Endodermal cell (in vitro differentiated cells): ENCODE results near the gene KIAA1614. TPM values are rescaled to one million over a fixed set of nuclear protein-coding genes. Genes with fewer than 3 reads are reported as not detected.

Experiments
- DNase-seq: peaks from one replicate; pipeline ENCODE4 v3.0.0-alpha.2; 2017
- H3K27ac ChIP-seq: 2 replicates; pipeline ENCODE4 v1.5.1; 2013; ENCODE audit warnings: mild to moderate bottlenecking, low read depth, low read length, moderate library complexity
- H3K27me3 ChIP-seq: 2 replicates; pipeline ENCODE4 v1.6.1; 2013; ENCODE audit warnings: mild to moderate bottlenecking, low read length, moderate library complexity; ENCODE audit not compliant: insufficient read depth, control insufficient read depth, poor library complexity, severe bottlenecking
- H3K36me3 ChIP-seq: 2 replicates; pipeline ENCODE4 v1.7.0; 2013; ENCODE audit warnings: mild to moderate bottlenecking, low read length, moderate library complexity; ENCODE audit not compliant: control insufficient read depth, insufficient read depth
- H3K4me1 ChIP-seq: one replicate; pipeline ENCODE4 v1.7.0; 2013; ENCODE audit warnings: low read length; ENCODE audit not compliant: control insufficient read depth, insufficient read depth
- H3K4me3 ChIP-seq: 2 replicates; pipeline ENCODE4 v1.5.1; 2013; ENCODE audit warnings: mild to moderate bottlenecking, low read length, moderate library complexity
- H3K9ac ChIP-seq: 2 replicates; pipeline ENCODE4 v1.6.1; 2013; ENCODE audit warnings: mild to moderate bottlenecking, low read length, moderate library complexity; ENCODE audit not compliant: poor library complexity, severe bottlenecking; ENCODE audit errors: extremely low read depth
- H3K9me3 ChIP-seq: 2 replicates; pipeline ENCODE4 v1.6.1; 2013; ENCODE audit warnings: mild to moderate bottlenecking, low read length, moderate library complexity; ENCODE audit not compliant: control insufficient read depth
- H3K27ac Mint-ChIP-seq: 2 replicates; pipeline ENCODE4 v1.8.0; 2020; ENCODE audit warnings: mixed read lengths
- H3K27me3 Mint-ChIP-seq: 2 replicates; pipeline ENCODE4 v1.8.0; 2021; ENCODE audit warnings: mild to moderate bottlenecking, mixed read lengths; ENCODE audit not compliant: insufficient read depth
- H3K36me3 Mint-ChIP-seq: 2 replicates; pipeline ENCODE4 v1.8.0; 2020; ENCODE audit warnings: low read depth, mixed read lengths
- H3K4me1 Mint-ChIP-seq: 2 replicates; pipeline ENCODE4 v1.8.0; 2020; ENCODE audit warnings: mixed read lengths
- H3K4me3 Mint-ChIP-seq: 2 replicates; pipeline ENCODE4 v1.8.0; 2020; ENCODE audit warnings: mild to moderate bottlenecking, moderate library complexity, mixed read lengths
- H3K9me3 Mint-ChIP-seq: 2 replicates; pipeline ENCODE4 v1.8.0; 2020; ENCODE audit warnings: mild to moderate bottlenecking, mixed read lengths
- CTCF ChIP-seq: fragments of 200-600 bp; sonication (generic); conservative IDR thresholded peaks from 2 replicates; pipeline ENCODE4 v1.5.0; 2021; ENCODE audit warnings: antibody characterized with exemption, mild to moderate bottlenecking
- WGBS, 2 experiments: methylation state at CpG; one replicate each; pipeline versions ENCODE4 v1.1.5 to v1.1.7; 2013; ENCODE audit warnings: missing lambda C conversion rate in 2 of 2, mixed read lengths in 1 of 2; ENCODE audit not compliant: insufficient coverage in 1 of 2, insufficient read length in 1 of 2; 5-methylcytosine and 5-hydroxymethylcytosine counted together
- total RNA-seq, 2 donors: library from RNA; stranded (reverse); fragmentation: NEBNext Ultra II Directional in 1 of 2; extraction: Animal tissue kit (Norgen Biotek cat#: 25700) in 1 of 2; gene quantifications; 2 replicates in 1 of 2; 3 replicates in 1 of 2; pipeline ENCODE4 v1.2.1, GENCODE V29; 2021

Gene KIAA1614
- total RNA-seq, 2 donors from 2014 or later = 3.3 to 5.8 TPM

- Histone ChIP-seq H3K4me1 (peaks cover 42% of the 10 kb centered on the region), H3K9ac (no peak overlapping the region), H3K27ac (peak overlapping the region; percentile 92), H3K9me3 (no peaks in the 10 kb centered on the region), H3K4me3 (no peak overlapping the region), H3K36me3 (no peaks in the 10 kb centered on the region), H3K27me3 (no peaks in the 10 kb centered on the region)
- H3K27ac Mint-ChIP-seq = peak overlapping the region; percentile 16
- no peak for DNase-seq
- 89 to 94% methylated on average over 14 to 17 of the region's 17 CpGs for WGBS, 2 experiments
- H3K4me1 Mint-ChIP-seq = peaks cover 53% of the 10 kb centered on the region
- no peaks in the 10 kb centered on the region for H3K27me3 Mint-ChIP-seq
- no peak for TF ChIP-seq CTCF
- no peaks in the 10 kb centered on the region for H3K9me3 Mint-ChIP-seq
- H3K4me3 Mint-ChIP-seq = no peak overlapping the region
- no peaks in the 10 kb centered on the region for H3K36me3 Mint-ChIP-seq
Observed at GRCh38 chr1:180928331-180929230, 15.9 kb downstream of the KIAA1614 start.

GRCh38 chr1:180929389-180929788 lies 16.7 kb downstream of the KIAA1614 start:
- TF ChIP-seq CTCF = no peak
- no peak overlapping the region for H3K4me3 ChIP-seq
- no peaks in the 10 kb centered on the region for H3K9me3 Mint-ChIP-seq
- no peaks in the 10 kb centered on the region for H3K36me3 ChIP-seq
- no peak for DNase-seq
- H3K9me3 ChIP-seq = no peaks in the 10 kb centered on the region
- H3K27me3 Mint-ChIP-seq = no peaks in the 10 kb centered on the region
- H3K27ac ChIP-seq = no peak overlapping the region
- no peaks in the 10 kb centered on the region for H3K27me3 ChIP-seq
- H3K4me3 Mint-ChIP-seq = no peak overlapping the region
- H3K36me3 Mint-ChIP-seq = no peaks in the 10 kb centered on the region
- H3K9ac ChIP-seq = no peak overlapping the region
- no peak overlapping the region for H3K27ac Mint-ChIP-seq
- H3K4me1 Mint-ChIP-seq = peaks cover 45% of the 10 kb centered on the region
- peaks cover 34% of the 10 kb centered on the region for H3K4me1 ChIP-seq
- WGBS, 2 experiments = 92 to 100% methylated on average over 3 of the region's 3 CpGs

GRCh38 chr1:180930687-180931086 lies 18.0 kb downstream of the KIAA1614 start:
- Mint-ChIP-seq H3K4me1 (peaks cover 35% of the 10 kb centered on the region), H3K36me3 (no peaks in the 10 kb centered on the region), H3K4me3 (no peak overlapping the region), H3K27ac (no peak overlapping the region), H3K9me3 (no peaks in the 10 kb centered on the region), H3K27me3 (no peaks in the 10 kb centered on the region)
- no peaks in the 10 kb centered on the region for H3K9me3 ChIP-seq
- H3K27me3 ChIP-seq = no peaks in the 10 kb centered on the region
- no peak for TF ChIP-seq CTCF
- H3K4me1 ChIP-seq = peaks cover 25% of the 10 kb centered on the region
- no peak for DNase-seq
- peak overlapping the region; percentile 86 for H3K27ac ChIP-seq
- no peaks in the 10 kb centered on the region for H3K36me3 ChIP-seq
- WGBS, 2 experiments = 92 to 95% methylated on average over 5 of the region's 5 CpGs
- no peak overlapping the region for H3K9ac ChIP-seq
- H3K4me3 ChIP-seq = no peak overlapping the region
